WTC11 (cell line): ENCODE results near the gene SDK2. TPM values are rescaled to one million over a fixed set of nuclear protein-coding genes. Genes with fewer than 3 reads are reported as not detected.
"Not testable (repeated sequence)": the region's sequence is repeated elsewhere in the genome, so short reads cannot be mapped to it uniquely, and the experiment has no call there.

Source experiments
- ATAC-seq: fragments of 200-7000 bp; cut with Tn5 transposase; 2 replicates; pipeline ENCODE4 v1.10.0; 2021; ENCODE audit warnings: mild to moderate bottlenecking, moderate library complexity
- CTCF ChIA-PET: fragments of 300-600 bp; sonication (Branson Sonifier 250); formaldehyde crosslinking; loops from one replicate; lab custom pipeline; 2021; ENCODE audit warnings: antibody characterized with exemption; lab: Charles Lee
- POLR2A ChIA-PET: fragments of 350-600 bp; sonication (Branson Sonifier 250); formaldehyde crosslinking; loops from one replicate; lab custom pipeline; 2021; ENCODE audit warnings: antibody characterized with exemption; lab: Charles Lee
- DNase-seq: peaks from one replicate; pipeline ENCODE4 v3.0.0; 2021; ENCODE audit warnings: low spot score
- H3K27ac Mint-ChIP-seq: 2 replicates; pipeline ENCODE4 v1.8.0; 2021; ENCODE audit warnings: mixed read lengths
- H3K27me3 Mint-ChIP-seq: 2 replicates; pipeline ENCODE4 v1.8.0; 2021; ENCODE audit warnings: low read depth, mild to moderate bottlenecking, moderate library complexity, mixed read lengths
- H3K36me3 Mint-ChIP-seq: 2 replicates; pipeline ENCODE4 v1.8.0; 2021; ENCODE audit warnings: mixed read lengths
- H3K4me1 Mint-ChIP-seq: 2 replicates; pipeline ENCODE4 v1.8.0; 2022; ENCODE audit warnings: mixed read lengths
- H3K4me3 Mint-ChIP-seq: 2 replicates; pipeline ENCODE4 v1.8.0; 2021; ENCODE audit warnings: mild to moderate bottlenecking, moderate library complexity, mixed read lengths
- H3K9me3 Mint-ChIP-seq: 2 replicates; pipeline ENCODE4 v1.8.0; 2021; ENCODE audit warnings: mixed read lengths
- CBFB ChIP-seq: sonication (generic); formaldehyde crosslinking; IDR thresholded peaks from 2 replicates; pipeline ENCODE4 v1.8.1; 2022; ENCODE audit warnings: mild to moderate bottlenecking, low read depth, missing genetic modification reagents
- ELF4 ChIP-seq: sonication (generic); formaldehyde crosslinking; IDR thresholded peaks from 2 replicates; pipeline ENCODE4 v1.8.1; 2022; ENCODE audit warnings: low read depth, mild to moderate bottlenecking, moderate library complexity, missing genetic modification reagents
- FOXJ3 ChIP-seq: sonication (generic); formaldehyde crosslinking; IDR thresholded peaks from 2 replicates; pipeline ENCODE4 v1.9.0; 2021; ENCODE audit warnings: missing genetic modification reagents, mild to moderate bottlenecking, borderline replicate concordance
- FOXK1 ChIP-seq: sonication (generic); formaldehyde crosslinking; IDR thresholded peaks from 2 replicates; pipeline ENCODE4 v1.8.0; 2022; ENCODE audit warnings: mild to moderate bottlenecking, moderate library complexity, missing genetic modification reagents
- GABPB1 ChIP-seq: sonication (generic); formaldehyde crosslinking; IDR thresholded peaks from 2 replicates; pipeline ENCODE4 v1.8.1; 2023; ENCODE audit warnings: mild to moderate bottlenecking, missing genetic modification reagents
- JAZF1 ChIP-seq: fragments of 250-450 bp; sonication (Bioruptor Pico); IDR thresholded peaks from 2 replicates; pipeline ENCODE4 v1.9.0; 2021; ENCODE audit warnings: moderate library complexity, mild to moderate bottlenecking, inconsistent platforms
- MLX ChIP-seq: sonication (generic); formaldehyde crosslinking; IDR thresholded peaks from 2 replicates; pipeline ENCODE4 v1.8.1; 2023; ENCODE audit warnings: mild to moderate bottlenecking, missing genetic modification reagents, moderate library complexity
- MXD4 ChIP-seq: fragments of 250-450 bp; sonication (Bioruptor Pico); IDR thresholded peaks from 2 replicates; pipeline ENCODE4 v1.8.0; 2021; ENCODE audit warnings: mild to moderate bottlenecking, moderate library complexity, borderline replicate concordance
- NR1H2 ChIP-seq: sonication (generic); formaldehyde crosslinking; IDR thresholded peaks from 2 replicates; pipeline ENCODE4 v1.9.0; 2021; ENCODE audit warnings: mild to moderate bottlenecking, moderate library complexity, missing genetic modification reagents
- SMAD3 ChIP-seq: sonication (generic); formaldehyde crosslinking; IDR thresholded peaks from 2 replicates; pipeline ENCODE4 v1.8.0; 2022; ENCODE audit warnings: missing genetic modification reagents, mild to moderate bottlenecking, borderline replicate concordance
- SP1 ChIP-seq: sonication (generic); formaldehyde crosslinking; conservative IDR thresholded peaks from 2 replicates; pipeline ENCODE4 v1.8.1; 2022; ENCODE audit warnings: missing genetic modification reagents
- TCF7 ChIP-seq: sonication (generic); formaldehyde crosslinking; IDR thresholded peaks from 2 replicates; pipeline ENCODE4 v1.8.0; 2022; ENCODE audit warnings: mild to moderate bottlenecking, low read depth, missing genetic modification reagents, moderate library complexity
- ZNF121 ChIP-seq: sonication (generic); formaldehyde crosslinking; IDR thresholded peaks from 2 replicates; pipeline ENCODE4 v1.8.0; 2023; ENCODE audit warnings: missing genetic modification reagents
- ZNF219 ChIP-seq: sonication (generic); formaldehyde crosslinking; IDR thresholded peaks from 2 replicates; pipeline ENCODE4 v1.8.0; 2023; ENCODE audit warnings: missing genetic modification reagents, mild to moderate bottlenecking, borderline replicate concordance
- ZNF671 ChIP-seq: fragments of 250-450 bp; sonication (Bioruptor Pico); IDR thresholded peaks from 2 replicates; pipeline ENCODE4 v1.8.0; 2021; ENCODE audit warnings: mild to moderate bottlenecking
- total RNA-seq: library from RNA; stranded (reverse); gene quantifications from 3 replicates; pipeline ENCODE4 v1.2.3, GENCODE V29; 2021
- TF ChIP-seq, protein P1 (sequence below): sonication (generic); formaldehyde crosslinking; IDR thresholded peaks from 2 replicates; pipeline ENCODE4 v1.8.1; 2022; ENCODE audit warnings: mild to moderate bottlenecking, missing genetic modification reagents, moderate library complexity, borderline replicate concordance
- TF ChIP-seq, protein P2 (sequence below): sonication (generic); formaldehyde crosslinking; IDR thresholded peaks from 2 replicates; pipeline ENCODE4 v1.8.0; 2022; ENCODE audit warnings: mild to moderate bottlenecking, missing genetic modification reagents
- TF ChIP-seq, protein P3 (sequence below): sonication (generic); formaldehyde crosslinking; IDR thresholded peaks from 2 replicates; pipeline ENCODE4 v1.8.0; 2022; ENCODE audit warnings: missing genetic modification reagents
- TF ChIP-seq, protein P4 (sequence below): sonication (generic); formaldehyde crosslinking; IDR thresholded peaks from 2 replicates; pipeline ENCODE4 v1.8.0; 2022; ENCODE audit warnings: mild to moderate bottlenecking, missing genetic modification reagents

The SDK2 gene
- total RNA-seq, 1 experiment from 2014 or later: 14.8 TPM

- H3K36me3 Mint-ChIP-seq: no peaks in the 10 kb centered on the region
- CTCF ChIA-PET: no interaction called here
- peak overlapping the region; percentile 49; the same call in 1 of the 2 replicates for H3K27ac Mint-ChIP-seq
- no peaks in the 10 kb centered on the region for H3K9me3 Mint-ChIP-seq
- DNase-seq (no peak), ATAC-seq (no peak)
- POLR2A ChIA-PET: no interaction called here
- no peaks in the 10 kb centered on the region for H3K27me3 Mint-ChIP-seq
- H3K4me3 Mint-ChIP-seq: no peak overlapping the region
- TF ChIP-seq FOXK1 (no peak), SMAD3 (CRISPR knock-in tag) (no peak), SP1 (CRISPR knock-in tag) (no peak), ELF4 (CRISPR knock-in tag) (no peak), CBFB (CRISPR knock-in tag) (no peak), TCF7 (CRISPR knock-in tag) (no peak), ZNF121 (no peak), MXD4 (CRISPR knock-in tag) (no peak), GABPB1 (CRISPR knock-in tag) (no peak), MLX (no peak), FOXJ3 (no peak), NR1H2 (CRISPR knock-in tag) (no peak), ZNF671 (CRISPR knock-in tag) (no peak), JAZF1 (no peak), ZNF219 (CRISPR knock-in tag) (no peak)
- TF ChIP-seq, protein P1, sequence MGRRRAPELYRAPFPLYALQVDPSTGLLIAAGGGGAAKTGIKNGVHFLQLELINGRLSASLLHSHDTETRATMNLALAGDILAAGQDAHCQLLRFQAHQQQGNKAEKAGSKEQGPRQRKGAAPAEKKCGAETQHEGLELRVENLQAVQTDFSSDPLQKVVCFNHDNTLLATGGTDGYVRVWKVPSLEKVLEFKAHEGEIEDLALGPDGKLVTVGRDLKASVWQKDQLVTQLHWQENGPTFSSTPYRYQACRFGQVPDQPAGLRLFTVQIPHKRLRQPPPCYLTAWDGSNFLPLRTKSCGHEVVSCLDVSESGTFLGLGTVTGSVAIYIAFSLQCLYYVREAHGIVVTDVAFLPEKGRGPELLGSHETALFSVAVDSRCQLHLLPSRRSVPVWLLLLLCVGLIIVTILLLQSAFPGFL (CRISPR knock-in tag): no peak
- TF ChIP-seq, protein P2, sequence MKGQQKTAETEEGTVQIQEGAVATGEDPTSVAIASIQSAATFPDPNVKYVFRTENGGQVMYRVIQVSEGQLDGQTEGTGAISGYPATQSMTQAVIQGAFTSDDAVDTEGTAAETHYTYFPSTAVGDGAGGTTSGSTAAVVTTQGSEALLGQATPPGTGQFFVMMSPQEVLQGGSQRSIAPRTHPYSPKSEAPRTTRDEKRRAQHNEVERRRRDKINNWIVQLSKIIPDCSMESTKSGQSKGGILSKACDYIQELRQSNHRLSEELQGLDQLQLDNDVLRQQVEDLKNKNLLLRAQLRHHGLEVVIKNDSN (CRISPR knock-in tag): no peak
- TF ChIP-seq, protein P3, sequence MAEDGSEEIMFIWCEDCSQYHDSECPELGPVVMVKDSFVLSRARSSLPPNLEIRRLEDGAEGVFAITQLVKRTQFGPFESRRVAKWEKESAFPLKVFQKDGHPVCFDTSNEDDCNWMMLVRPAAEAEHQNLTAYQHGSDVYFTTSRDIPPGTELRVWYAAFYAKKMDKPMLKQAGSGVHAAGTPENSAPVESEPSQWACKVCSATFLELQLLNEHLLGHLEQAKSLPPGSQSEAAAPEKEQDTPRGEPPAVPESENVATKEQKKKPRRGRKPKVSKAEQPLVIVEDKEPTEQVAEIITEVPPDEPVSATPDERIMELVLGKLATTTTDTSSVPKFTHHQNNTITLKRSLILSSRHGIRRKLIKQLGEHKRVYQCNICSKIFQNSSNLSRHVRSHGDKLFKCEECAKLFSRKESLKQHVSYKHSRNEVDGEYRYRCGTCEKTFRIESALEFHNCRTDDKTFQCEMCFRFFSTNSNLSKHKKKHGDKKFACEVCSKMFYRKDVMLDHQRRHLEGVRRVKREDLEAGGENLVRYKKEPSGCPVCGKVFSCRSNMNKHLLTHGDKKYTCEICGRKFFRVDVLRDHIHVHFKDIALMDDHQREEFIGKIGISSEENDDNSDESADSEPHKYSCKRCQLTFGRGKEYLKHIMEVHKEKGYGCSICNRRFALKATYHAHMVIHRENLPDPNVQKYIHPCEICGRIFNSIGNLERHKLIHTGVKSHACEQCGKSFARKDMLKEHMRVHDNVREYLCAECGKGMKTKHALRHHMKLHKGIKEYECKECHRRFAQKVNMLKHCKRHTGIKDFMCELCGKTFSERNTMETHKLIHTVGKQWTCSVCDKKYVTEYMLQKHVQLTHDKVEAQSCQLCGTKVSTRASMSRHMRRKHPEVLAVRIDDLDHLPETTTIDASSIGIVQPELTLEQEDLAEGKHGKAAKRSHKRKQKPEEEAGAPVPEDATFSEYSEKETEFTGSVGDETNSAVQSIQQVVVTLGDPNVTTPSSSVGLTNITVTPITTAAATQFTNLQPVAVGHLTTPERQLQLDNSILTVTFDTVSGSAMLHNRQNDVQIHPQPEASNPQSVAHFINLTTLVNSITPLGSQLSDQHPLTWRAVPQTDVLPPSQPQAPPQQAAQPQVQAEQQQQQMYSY (CRISPR knock-in tag): no peak
- TF ChIP-seq, protein P4, sequence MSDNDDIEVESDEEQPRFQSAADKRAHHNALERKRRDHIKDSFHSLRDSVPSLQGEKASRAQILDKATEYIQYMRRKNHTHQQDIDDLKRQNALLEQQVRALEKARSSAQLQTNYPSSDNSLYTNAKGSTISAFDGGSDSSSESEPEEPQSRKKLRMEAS (CRISPR knock-in tag): no peak
- peaks cover 13% of the 10 kb centered on the region for H3K4me1 Mint-ChIP-seq
Observed at GRCh38 chr17:73334771-73335513, 309.3 kb downstream of the SDK2 start.

- H3K36me3 Mint-ChIP-seq, H3K9me3 Mint-ChIP-seq, H3K27me3 Mint-ChIP-seq, DNase-seq, CTCF ChIA-PET, H3K4me3 Mint-ChIP-seq, H3K27ac Mint-ChIP-seq, ATAC-seq, POLR2A ChIA-PET: not testable (repeated sequence)
- H3K4me1 Mint-ChIP-seq: peaks cover 13% of the 10 kb centered on the region
Observed at GRCh38 chr17:73333445-73333844, 310.8 kb downstream of the SDK2 start.
